ENCODE results near the gene CREB3L1. TPM values are rescaled to one million over a fixed set of nuclear protein-coding genes. Genes with fewer than 3 reads are reported as not detected.

The CREB3L1 gene
- total RNA-seq, 1 experiment from 2014 or later = not detected

GRCh38 chr11:46295312-46296058 is 18.0 kb downstream of the CREB3L1 start:
- no peaks in the 10 kb centered on the region for H3K27me3 ChIP-seq (ENCODE audit: low read length)
- no peaks in the 10 kb centered on the region for H3K9me3 ChIP-seq (ENCODE audit: low read length)
- no peaks in the 10 kb centered on the region for H3K36me3 ChIP-seq (ENCODE audit: insufficient read depth, low read length)
- no peak overlapping the region for H2AFZ ChIP-seq (ENCODE audit: low read length)
- H4K20me1 ChIP-seq (ENCODE audit: insufficient read depth, low read depth, low read length) = no peaks in the 10 kb centered on the region
- H3K9me2 ChIP-seq (replicated peaks; ENCODE audit: insufficient read depth, low read length) = no peaks in the 10 kb centered on the region
- peak; percentile 60 for DNase-seq
- H3K9ac ChIP-seq (ENCODE audit: low read length) = no peak overlapping the region
- H3K4me3 ChIP-seq (ENCODE audit: low read length) = no peak overlapping the region
- H3K27ac ChIP-seq (ENCODE audit: low read length) = no peak overlapping the region
- no peak overlapping the region for H3K4me2 ChIP-seq (ENCODE audit: low read depth, low read length, poor library complexity, severe bottlenecking)
- no peaks in the 10 kb centered on the region for H3K4me1 ChIP-seq (ENCODE audit: low read length)
- H3K79me2 ChIP-seq (ENCODE audit: low read length) = no peaks in the 10 kb centered on the region

DNA sequence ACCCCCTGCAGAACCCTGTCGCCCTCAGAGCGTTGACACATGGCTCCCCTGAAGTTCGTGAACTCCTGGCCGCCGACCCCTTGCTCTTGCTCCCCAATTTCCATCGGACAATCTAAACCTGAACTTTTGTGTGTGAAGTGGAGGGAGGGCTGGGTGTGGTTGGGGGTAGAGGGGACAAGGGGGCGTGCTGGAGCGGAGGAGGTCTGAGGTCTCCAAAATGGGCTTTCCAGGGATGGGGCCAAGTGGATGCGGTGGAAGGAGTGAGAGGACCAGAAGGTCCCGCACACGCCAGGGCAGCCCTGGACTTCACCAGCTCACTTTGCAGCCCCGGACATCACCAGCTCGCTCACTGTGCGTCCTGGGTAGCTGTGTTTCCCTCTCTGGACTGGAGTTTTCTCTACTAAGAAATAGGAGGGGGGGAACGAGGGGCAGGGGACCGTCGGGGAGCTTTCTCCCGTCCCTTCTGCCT is 18.6 kb downstream of the CREB3L1 start:
- Histone ChIP-seq H3K4me2 (ENCODE audit: low read depth, low read length, poor library complexity, severe bottlenecking) (no peak overlapping the region), H3K27me3 (ENCODE audit: low read length) (no peaks in the 10 kb centered on the region), H3K9ac (ENCODE audit: low read length) (no peak overlapping the region), H3K36me3 (ENCODE audit: insufficient read depth, low read length) (no peaks in the 10 kb centered on the region), H3K27ac (ENCODE audit: low read length) (no peak overlapping the region), H2AFZ (ENCODE audit: low read length) (no peak overlapping the region), H3K9me3 (ENCODE audit: low read length) (no peaks in the 10 kb centered on the region), H3K9me2 (replicated peaks; ENCODE audit: insufficient read depth, low read length) (no peaks in the 10 kb centered on the region), H3K79me2 (ENCODE audit: low read length) (no peaks in the 10 kb centered on the region), H3K4me3 (ENCODE audit: low read length) (no peak overlapping the region), H3K4me1 (ENCODE audit: low read length) (no peaks in the 10 kb centered on the region), H4K20me1 (ENCODE audit: insufficient read depth, low read depth, low read length) (no peaks in the 10 kb centered on the region)
- DNase-seq = no peak

GRCh38 chr11:46296528-46297448 is 19.3 kb downstream of the CREB3L1 start:
- Histone ChIP-seq H3K79me2 (ENCODE audit: low read length) (no peaks in the 10 kb centered on the region), H3K27ac (ENCODE audit: low read length) (no peak overlapping the region), H3K9me3 (ENCODE audit: low read length) (no peaks in the 10 kb centered on the region), H4K20me1 (ENCODE audit: insufficient read depth, low read depth, low read length) (no peaks in the 10 kb centered on the region), H3K9me2 (replicated peaks; ENCODE audit: insufficient read depth, low read length) (no peaks in the 10 kb centered on the region), H3K4me3 (ENCODE audit: low read length) (no peak overlapping the region), H3K4me2 (ENCODE audit: low read depth, low read length, poor library complexity, severe bottlenecking) (no peak overlapping the region), H3K9ac (ENCODE audit: low read length) (no peak overlapping the region), H3K36me3 (ENCODE audit: insufficient read depth, low read length) (no peaks in the 10 kb centered on the region), H3K27me3 (ENCODE audit: low read length) (no peaks in the 10 kb centered on the region), H2AFZ (ENCODE audit: low read length) (no peak overlapping the region), H3K4me1 (ENCODE audit: low read length) (no peaks in the 10 kb centered on the region)
- no peak for DNase-seq

- H3K4me2 ChIP-seq (ENCODE audit: low read depth, low read length, poor library complexity, severe bottlenecking) = no peak overlapping the region
- H3K4me1 ChIP-seq (ENCODE audit: low read length) = peaks cover 18% of the 10 kb centered on the region
- no peak overlapping the region for H3K27ac ChIP-seq (ENCODE audit: low read length)
- H3K27me3 ChIP-seq (ENCODE audit: low read length) = no peaks in the 10 kb centered on the region
- H3K4me3 ChIP-seq (ENCODE audit: low read length) = no peak overlapping the region
- no peak overlapping the region for H2AFZ ChIP-seq (ENCODE audit: low read length)
- H3K9me2 ChIP-seq (replicated peaks; ENCODE audit: insufficient read depth, low read length) = no peaks in the 10 kb centered on the region
- no peak overlapping the region for H3K9ac ChIP-seq (ENCODE audit: low read length)
- H3K9me3 ChIP-seq (ENCODE audit: low read length) = no peaks in the 10 kb centered on the region
- H3K79me2 ChIP-seq (ENCODE audit: low read length) = no peaks in the 10 kb centered on the region
- H3K36me3 ChIP-seq (ENCODE audit: insufficient read depth, low read length) = no peaks in the 10 kb centered on the region
- DNase-seq = no peak
- no peaks in the 10 kb centered on the region for H4K20me1 ChIP-seq (ENCODE audit: insufficient read depth, low read depth, low read length)
Measured at GRCh38 chr11:46298699-46299433, 21.4 kb downstream of the CREB3L1 start.

DNA sequence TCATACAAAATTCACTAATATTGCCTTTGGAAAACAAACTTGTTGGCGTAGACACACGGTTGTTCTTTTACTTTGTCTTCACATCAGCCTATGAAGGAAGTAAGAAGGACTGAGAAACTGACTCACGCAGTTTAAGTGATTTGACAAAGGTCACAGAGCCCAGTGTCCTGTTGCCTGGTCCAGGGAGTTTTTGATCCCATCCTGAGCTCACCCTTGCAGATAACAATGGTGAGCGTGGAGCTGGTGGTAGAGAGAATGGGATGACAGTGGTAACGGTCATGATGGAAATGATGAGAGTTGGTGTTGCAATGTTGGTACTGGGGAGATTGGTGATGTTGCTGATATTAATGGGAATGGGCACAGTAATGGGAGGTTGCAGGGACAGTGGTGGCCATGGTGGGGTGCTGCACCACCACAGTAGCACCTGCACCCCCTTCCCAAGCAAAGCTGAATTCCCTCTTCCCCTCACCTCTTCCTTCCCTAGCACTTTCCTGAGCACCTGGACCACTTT is 22.0 kb downstream of the CREB3L1 start:
- Histone ChIP-seq H2AFZ (ENCODE audit: low read length) (no peak overlapping the region), H3K4me2 (ENCODE audit: low read depth, low read length, poor library complexity, severe bottlenecking) (no peak overlapping the region), H3K9ac (ENCODE audit: low read length) (no peak overlapping the region)

GRCh38 chr11:46300270-46300669 is 22.8 kb downstream of the CREB3L1 start:
- DNase-seq = no peak
- no peaks in the 10 kb centered on the region for H3K79me2 ChIP-seq (ENCODE audit: low read length)
- H3K9me2 ChIP-seq (replicated peaks; ENCODE audit: insufficient read depth, low read length) = no peaks in the 10 kb centered on the region
- no peak overlapping the region for H3K4me2 ChIP-seq (ENCODE audit: low read depth, low read length, poor library complexity, severe bottlenecking)
- H4K20me1 ChIP-seq (ENCODE audit: insufficient read depth, low read depth, low read length) = no peaks in the 10 kb centered on the region
- H3K27ac ChIP-seq (ENCODE audit: low read length) = no peak overlapping the region
- no peak overlapping the region for H3K4me3 ChIP-seq (ENCODE audit: low read length)
- no peak overlapping the region for H2AFZ ChIP-seq (ENCODE audit: low read length)
- no peaks in the 10 kb centered on the region for H3K36me3 ChIP-seq (ENCODE audit: insufficient read depth, low read length)
- no peaks in the 10 kb centered on the region for H3K27me3 ChIP-seq (ENCODE audit: low read length)
- H3K9ac ChIP-seq (ENCODE audit: low read length) = no peak overlapping the region
- H3K4me1 ChIP-seq (ENCODE audit: low read length) = peaks cover 27% of the 10 kb centered on the region
- no peaks in the 10 kb centered on the region for H3K9me3 ChIP-seq (ENCODE audit: low read length)

More for the DNA sequence above, 22.0 kb downstream of the CREB3L1 start:
- no peaks in the 10 kb centered on the region for H3K9me2 ChIP-seq (replicated peaks; ENCODE audit: insufficient read depth, low read length)
- DNase-seq = no peak
- H3K27ac ChIP-seq (ENCODE audit: low read length) = no peak overlapping the region
- H3K4me3 ChIP-seq (ENCODE audit: low read length) = no peak overlapping the region
- no peaks in the 10 kb centered on the region for H3K36me3 ChIP-seq (ENCODE audit: insufficient read depth, low read length)
- no peaks in the 10 kb centered on the region for H4K20me1 ChIP-seq (ENCODE audit: insufficient read depth, low read depth, low read length)
- H3K9me3 ChIP-seq (ENCODE audit: low read length) = no peaks in the 10 kb centered on the region
- no peaks in the 10 kb centered on the region for H3K27me3 ChIP-seq (ENCODE audit: low read length)
- H3K79me2 ChIP-seq (ENCODE audit: low read length) = no peaks in the 10 kb centered on the region
- H3K4me1 ChIP-seq (ENCODE audit: low read length) = peaks cover 24% of the 10 kb centered on the region

- H4K20me1 ChIP-seq (ENCODE audit: insufficient read depth, low read depth, low read length) = no peaks in the 10 kb centered on the region
- no peaks in the 10 kb centered on the region for H3K79me2 ChIP-seq (ENCODE audit: low read length)
- H2AFZ ChIP-seq (ENCODE audit: low read length) = no peak overlapping the region
- H3K27ac ChIP-seq (ENCODE audit: low read length) = peak overlapping the region; percentile 81
- 0 out of 2 replicates have a peak overlapping the region, but pooled peaks have one; percentile 20 for H3K4me3 ChIP-seq (ENCODE audit: low read length)
- no peak overlapping the region for H3K9ac ChIP-seq (ENCODE audit: low read length)
- no peaks in the 10 kb centered on the region for H3K36me3 ChIP-seq (ENCODE audit: insufficient read depth, low read length)
- H3K9me3 ChIP-seq (ENCODE audit: low read length) = no peaks in the 10 kb centered on the region
- DNase-seq = peak; percentile 92
- no peaks in the 10 kb centered on the region for H3K9me2 ChIP-seq (replicated peaks; ENCODE audit: insufficient read depth, low read length)
- H3K27me3 ChIP-seq (ENCODE audit: low read length) = no peaks in the 10 kb centered on the region
- H3K4me2 ChIP-seq (ENCODE audit: low read depth, low read length, poor library complexity, severe bottlenecking) = peak overlapping the region; percentile 47
- H3K4me1 ChIP-seq (ENCODE audit: low read length) = peaks cover 27% of the 10 kb centered on the region
Measured at GRCh38 chr11:46302866-46303265, 25.4 kb downstream of the CREB3L1 start.

Data from Karpas-422 (cell line).